Superior temporal gyrus (tissue), 1 donor: ENCODE measurements around the gene ZBTB34.

Experiments
- DNase-seq: peaks from one replicate; pipeline ENCODE4 v3.0.0-alpha.2; 2016; ENCODE audit errors: extremely low spot score

ZBTB34 gene

DNA sequence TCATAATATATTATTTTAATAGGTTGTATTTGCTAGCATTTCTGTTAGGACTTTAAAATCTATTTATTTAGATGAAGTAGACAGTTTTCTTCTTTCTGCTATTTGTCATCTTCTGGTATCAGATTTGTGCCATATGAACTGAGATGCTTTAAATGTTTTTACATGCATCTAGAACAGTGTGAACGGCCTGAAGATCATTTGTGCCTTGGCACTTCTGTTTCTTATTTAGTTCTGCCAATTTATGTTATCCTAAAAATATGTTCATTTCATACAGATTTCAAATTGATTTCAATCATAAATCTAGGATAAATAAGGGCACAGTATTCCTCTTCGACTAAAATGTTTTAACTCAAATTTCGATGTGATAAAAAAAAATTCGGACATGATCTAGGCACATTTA is 16.1 kb downstream of the ZBTB34 start:
- DNase-seq, result no peak

DNA sequence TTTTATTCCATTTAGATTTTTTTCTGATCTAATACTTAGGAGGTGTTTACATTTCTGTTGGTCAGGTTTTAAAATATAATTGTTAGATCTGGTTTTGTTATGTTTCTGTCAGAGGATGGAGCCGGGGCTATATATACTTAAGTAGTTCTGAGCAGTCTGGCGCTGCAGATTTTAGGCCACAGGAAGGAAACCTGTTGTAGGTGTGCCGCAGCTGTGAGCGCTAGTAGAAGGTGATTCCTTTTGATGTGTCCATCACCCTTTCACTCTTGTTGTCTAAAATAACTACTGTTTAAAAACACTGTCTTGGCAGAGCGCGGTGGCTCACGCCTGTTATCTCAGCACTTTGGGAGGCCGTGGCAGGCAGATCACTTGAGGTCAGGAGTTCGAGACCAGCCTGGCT is 17.0 kb downstream of the ZBTB34 start:
- DNase-seq, result no peak

- DNase-seq, result no peak
These were observed 18.8 kb downstream of the ZBTB34 start for GRCh38 chr9:126879288-126879687.

DNA sequence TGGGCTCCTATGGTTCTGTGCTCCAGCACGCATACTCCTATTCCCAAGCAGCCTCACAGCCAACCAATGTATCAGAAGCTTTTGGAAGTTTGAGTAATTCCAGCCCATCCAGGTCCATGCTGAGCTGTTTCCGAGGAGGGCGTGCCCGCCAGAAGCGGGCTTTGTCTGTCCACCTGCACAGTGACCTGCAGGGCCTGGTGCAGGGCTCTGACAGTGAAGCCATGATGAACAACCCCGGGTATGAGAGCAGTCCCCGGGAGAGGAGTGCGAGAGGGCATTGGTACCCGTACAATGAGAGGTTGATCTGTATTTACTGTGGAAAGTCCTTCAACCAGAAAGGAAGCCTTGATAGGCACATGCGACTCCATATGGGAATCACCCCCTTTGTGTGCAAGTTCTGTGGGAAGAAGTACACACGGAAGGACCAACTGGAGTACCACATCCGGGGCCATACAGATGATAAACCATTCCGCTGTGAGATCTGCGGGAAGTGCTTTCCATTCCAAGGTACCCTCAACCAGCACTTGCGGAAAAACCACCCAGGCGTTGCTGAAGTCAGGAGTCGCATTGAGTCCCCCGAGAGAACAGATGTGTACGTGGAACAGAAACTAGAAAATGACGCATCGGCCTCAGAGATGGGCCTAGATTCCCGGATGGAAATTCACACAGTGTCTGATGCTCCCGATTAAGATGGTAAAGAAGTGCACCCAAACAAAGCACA is 19.9 kb downstream of the ZBTB34 start:
- no peak for DNase-seq

DNA sequence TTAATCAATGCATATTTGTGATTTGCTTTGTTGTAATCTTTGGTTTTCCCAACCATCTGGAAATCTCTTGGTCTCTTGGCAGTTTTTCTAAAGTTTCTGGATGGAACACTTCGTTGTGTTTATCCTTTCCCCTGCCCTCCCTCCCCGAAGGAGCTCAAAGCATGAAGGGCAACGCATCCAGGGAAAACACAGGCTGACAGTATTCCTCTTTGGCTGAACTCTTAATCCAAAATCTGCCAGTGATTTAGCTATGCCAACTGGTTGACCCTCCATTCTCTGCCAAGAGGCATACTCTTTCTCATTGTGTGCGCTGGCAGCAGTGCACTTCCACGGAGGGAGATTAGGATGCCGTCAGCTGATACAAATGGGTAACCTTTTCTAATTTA is 20.5 kb downstream of the ZBTB34 start:
- DNase-seq, result peak; percentile 69

- DNase-seq, result no peak
These were observed 22.3 kb downstream of the ZBTB34 start for GRCh38 chr9:126882746-126883145.

DNA sequence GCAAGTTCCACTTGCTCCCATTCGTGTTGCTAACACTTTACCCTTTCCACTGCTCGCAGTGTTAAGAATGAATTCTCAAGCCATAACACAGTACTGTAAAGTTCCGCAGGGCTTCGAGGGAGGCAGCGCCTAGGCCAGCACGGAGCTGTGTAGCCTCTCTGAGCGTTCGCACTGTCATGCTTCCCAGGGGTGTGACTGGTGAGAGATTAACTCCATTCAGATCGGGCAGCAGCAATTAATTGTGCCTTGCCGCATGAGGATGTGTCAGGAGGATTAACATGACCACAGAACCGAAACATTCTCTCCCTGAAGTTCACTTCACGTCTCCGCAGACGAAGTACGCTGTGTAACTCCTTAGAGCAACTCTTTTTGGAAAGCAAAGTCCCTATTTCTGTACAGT is 23.2 kb downstream of the ZBTB34 start:
- no peak for DNase-seq

- no peak for DNase-seq
These were observed 24.7 kb downstream of the ZBTB34 start for GRCh38 chr9:126885131-126885641.

- no peak for DNase-seq
These were observed 25.8 kb downstream of the ZBTB34 start for GRCh38 chr9:126886034-126886822.

- no peak for DNase-seq
These were observed 26.5 kb downstream of the ZBTB34 start for GRCh38 chr9:126886897-126887296.

GRCh38 chr9:126891676-126892075 is 31.2 kb downstream of the ZBTB34 start:
- DNase-seq, result no peak

DNA sequence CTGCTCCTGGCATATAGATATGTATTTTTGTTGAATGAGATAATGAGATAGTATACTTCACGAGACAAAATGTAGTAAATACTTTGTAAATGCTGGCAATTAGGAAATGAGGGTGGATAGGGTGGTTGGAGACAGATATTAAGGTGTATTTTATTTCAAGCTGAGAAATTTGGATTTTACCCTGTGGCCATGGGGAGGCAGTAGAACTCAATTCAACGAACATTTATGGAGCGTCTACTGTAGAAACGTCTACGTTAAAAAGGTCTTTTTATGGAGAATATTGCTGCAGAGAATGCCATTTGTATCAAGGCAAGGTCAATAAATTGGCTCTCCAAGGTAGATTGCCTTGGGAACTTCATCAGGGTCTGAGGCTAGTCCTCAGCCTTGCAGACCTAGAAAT is 32.6 kb downstream of the ZBTB34 start:
- DNase-seq, result peak; percentile 68

- no peak for DNase-seq
These were observed 33.7 kb downstream of the ZBTB34 start for GRCh38 chr9:126894052-126894603.

DNA sequence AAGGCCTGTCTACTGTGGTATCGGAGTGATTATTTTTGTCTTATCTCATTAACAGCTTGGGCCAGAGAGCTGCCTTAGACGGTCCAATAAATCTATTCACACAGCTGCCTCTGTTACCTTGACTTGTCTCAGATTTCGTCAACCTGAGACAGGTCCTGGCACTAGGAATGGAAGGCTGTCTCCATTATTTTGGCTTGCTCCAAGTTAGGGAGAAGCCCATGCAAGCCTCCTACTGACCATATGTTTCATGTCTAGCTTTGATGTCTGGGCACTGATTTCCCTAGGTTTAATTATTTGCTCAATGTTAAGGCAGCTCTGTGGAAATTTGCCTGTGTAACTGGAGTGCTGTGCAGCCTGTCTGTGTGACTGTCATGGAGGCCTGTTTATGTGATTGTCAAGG is 41.8 kb downstream of the ZBTB34 start:
- no peak for DNase-seq

DNA sequence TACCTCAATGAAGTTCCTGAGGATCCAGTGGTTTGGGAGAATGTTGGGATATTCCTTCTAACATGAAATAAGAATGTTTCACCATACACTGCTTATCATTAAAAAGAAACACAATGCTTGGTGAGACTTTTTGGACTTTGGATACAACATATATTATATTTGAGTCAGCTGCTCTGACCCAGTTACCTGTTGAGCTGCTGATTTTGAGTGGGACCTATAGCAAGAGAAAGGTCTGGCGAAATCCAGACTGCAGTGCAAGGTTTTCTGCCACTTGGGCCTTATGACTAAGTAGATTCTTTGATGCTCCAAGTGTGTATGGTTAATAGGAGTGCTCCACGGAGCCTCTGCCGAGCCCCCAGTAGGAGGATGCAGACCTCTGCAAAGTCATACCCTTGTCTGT is 44.1 kb downstream of the ZBTB34 start:
- no peak for DNase-seq

- no peak for DNase-seq
These were observed 45.7 kb downstream of the ZBTB34 start for GRCh38 chr9:126906091-126906490.

DNA sequence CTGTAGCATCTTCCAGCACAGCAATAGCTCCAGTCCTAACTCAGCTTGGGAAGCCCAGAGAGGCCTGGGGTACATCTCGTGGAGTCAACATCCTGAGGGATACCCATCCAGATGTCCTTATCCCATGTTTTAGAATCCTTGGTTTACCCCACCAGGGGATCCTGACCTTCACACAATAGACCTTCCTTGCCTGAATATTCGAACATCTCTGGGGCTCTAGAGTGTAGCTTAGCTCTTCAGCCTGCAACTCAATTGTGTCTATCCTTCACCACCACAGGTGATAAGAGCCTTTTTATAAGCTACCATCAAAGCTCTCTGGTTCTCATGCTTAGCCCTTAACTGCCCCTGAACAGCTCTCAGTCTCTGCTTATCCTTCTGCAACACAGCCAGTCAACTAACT is 46.6 kb downstream of the ZBTB34 start:
- DNase-seq, result no peak

DNA sequence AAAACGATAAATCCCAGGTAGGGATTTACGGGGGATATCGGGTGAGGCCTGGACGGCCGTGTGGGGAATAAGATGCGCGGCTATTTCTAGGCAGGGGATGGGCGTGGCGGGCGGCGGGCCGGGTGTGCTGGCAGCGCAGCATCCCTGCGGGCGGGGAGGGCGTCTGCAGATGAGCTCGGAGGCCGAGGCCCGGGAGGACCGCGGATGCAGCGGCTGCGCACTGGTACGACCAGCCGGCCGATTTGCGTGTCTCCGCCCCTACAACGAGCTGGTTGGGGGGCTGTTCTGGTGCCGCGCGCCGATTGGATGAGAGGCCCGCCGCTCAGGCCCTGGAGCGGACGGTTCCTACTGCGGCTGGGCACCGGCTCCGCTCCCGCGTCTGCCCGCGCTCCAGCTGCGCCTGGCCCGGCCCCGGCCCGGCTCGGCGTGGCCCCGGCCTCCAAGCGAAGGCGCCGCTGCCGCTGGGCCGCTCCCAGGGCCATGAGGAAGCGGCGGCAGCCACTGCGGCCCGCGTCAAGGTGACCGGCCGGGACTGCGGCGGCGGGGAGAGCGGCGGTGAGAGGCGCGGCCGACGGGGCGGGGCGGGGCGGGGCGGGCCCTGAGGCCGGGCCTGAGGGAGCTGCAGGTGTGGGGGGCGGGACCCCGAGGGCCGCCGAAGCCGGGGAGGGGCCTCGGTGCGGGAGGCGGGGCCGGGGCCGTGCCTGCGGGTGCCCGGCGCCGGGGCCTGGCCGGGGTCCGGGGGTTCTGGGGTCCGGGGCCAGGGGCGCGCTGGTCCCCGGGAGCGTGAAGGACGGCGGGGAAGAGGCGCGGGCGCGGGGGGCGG is 54.2 kb downstream of the ZBTB34 start, which contains the start of gene RALGPS1:
RALGPS1 (plus strand) TSS at position 325 of the 823 bp plus-strand sequence. CDS start 47,508 bp downstream, outside the sequence.
- peak; percentile 96 for DNase-seq

DNA sequence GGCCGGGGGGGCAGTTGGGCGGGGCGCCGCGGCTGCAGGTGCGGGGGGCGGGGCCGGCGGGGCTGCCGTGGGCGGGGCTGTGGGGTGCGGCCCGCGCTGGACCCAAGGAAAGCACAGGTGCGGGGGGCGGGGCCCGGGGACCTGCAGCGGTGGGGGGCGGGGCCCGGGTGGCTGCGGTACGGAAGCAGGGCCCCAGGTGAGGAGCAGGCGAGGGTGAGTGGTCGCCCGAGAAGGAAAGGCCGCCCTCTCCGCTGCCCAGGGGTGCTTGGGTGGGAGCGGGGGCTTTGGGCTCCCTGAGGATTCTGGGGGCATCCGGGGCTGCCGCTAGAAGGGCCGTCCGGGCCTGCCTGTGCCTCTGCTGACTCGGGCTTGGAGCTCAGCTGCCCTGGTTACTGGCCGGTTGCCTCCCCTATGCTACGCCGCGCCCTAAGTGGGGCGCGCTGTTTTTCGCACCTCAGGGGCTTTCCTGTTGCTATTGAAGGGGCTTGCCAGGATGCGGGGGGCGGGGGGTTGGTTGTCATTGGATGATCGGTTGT is 54.9 kb downstream of the ZBTB34 start:
- no peak for DNase-seq

GRCh38 chr9:126915846-126916543 is 55.6 kb downstream of the ZBTB34 start:
- no peak for DNase-seq

GRCh38 chr9:126916909-126917308 is 56.5 kb downstream of the ZBTB34 start:
- no peak for DNase-seq
